Measurements from ENCODE around the gene TTLL11.

The TTLL11 gene

DNA sequence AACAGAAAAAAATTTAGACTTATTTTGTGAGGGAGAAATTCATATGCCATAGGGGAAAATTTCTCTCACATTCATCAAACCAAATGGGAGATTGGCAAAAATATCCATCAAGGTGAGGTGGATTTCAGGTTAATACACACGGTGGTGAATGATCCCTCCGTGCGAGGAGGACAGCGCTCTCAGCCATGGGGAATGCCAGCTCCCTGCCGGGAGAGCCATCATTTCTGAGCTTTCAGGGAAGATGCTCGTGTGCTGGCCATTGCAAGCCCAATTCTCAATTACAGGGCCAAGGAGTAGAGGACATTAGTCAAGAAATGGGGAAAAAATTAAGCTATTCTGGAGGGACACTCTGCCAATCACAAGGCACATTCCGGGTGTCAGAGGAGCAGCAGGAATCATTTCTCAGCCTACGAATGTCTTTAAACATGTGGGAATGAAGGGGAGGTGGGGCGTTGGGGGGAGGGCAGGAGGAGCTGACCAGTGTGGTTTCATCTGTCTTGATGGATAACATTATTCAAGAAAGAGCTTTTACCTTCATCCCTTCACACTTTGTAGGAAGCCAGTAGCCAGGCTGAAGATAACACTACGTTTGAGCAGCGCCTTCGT lies 276.2 kb downstream of the TTLL11 start:
- no peak for DNase-seq (ENCODE audit: low read depth, low spot score)
- H3K4me3 ChIP-seq (ENCODE audit: low read length), result no peak overlapping the region

DNA sequence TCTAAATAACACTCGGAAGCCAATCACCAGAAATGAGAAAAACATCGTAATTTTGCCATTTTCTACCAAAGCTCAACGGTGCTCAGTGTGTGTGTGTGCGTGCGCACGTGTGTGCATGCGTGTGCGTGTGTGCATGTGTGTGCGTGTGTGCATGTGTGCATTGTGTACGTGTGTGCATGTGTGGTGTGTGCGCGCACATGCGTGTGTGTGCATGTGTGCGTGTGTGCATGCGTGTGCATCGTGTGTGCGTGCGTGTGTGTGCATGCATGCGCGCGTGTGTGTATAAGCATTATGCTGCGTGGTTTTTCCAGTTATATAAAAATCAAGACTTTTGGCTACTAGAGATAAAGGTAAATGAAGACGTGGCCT lies 276.7 kb downstream of the TTLL11 start:
- H3K4me3 ChIP-seq (ENCODE audit: low read length), result no peak overlapping the region
- DNase-seq (ENCODE audit: low read depth, low spot score), result no peak

DNA sequence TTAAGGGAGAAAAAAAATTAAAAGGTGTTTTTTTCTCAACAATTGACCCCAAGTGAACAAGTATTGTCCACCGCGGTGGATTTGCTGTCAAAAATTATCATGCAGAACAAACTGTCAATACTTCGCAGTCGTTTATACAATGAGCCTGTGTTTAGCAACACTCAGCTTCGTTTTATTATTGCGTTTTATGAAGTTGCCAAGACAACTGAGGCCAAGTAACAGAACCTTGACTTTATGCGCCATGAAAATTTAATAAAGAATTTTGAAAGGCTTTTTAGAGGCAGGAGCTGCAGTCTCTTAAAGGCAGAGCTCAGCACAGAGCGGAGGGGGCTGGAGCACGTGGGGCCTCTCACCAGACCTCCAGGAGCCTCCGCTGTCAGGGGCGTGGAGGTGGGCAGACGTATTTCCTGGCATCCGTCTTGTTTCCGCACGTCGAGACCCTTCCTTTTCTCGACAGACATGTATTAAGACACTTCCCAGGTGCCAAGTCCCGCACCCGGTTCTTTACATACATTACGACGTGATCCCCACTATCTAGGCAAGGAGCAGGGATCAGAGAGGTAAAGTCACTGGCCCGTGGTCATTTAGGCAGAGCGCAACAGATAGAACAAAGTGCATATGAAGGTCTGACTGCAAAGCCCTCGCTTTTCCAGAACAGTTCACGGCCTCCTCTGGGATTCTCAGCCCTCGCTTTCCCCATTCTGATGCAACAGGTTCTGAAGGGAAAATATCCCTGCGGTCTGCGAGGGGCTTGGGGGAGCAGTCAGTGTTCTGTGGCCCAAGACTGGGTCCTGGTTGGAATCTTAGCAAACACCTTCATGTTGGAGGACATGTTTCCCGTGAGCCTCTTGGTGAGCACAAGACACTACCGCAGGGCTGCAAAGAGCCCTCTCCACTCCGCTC lies 277.3 kb downstream of the TTLL11 start:
- DNase-seq (ENCODE audit: low read depth, low spot score), result no peak
- H3K4me3 ChIP-seq (ENCODE audit: low read length), result no peak overlapping the region

DNA sequence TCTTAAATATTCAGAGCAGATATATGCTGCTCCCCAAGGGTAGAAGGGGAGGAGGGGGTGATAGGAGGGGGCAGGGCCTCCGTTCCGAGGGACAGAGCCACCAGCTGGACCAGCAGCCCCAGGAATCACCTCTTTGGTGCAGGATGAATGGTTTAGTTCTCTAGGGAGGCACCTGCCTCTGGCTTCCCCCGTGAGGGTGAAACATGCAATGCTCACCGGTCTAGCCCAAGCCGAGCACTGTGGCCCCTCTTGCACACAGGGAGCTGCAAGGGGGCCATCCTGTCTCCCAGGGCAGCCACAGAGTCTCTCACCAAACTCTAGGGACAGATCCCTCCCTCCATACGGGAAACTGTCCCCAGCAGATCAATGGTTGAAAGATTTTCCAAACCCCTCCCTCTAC lies 278.0 kb downstream of the TTLL11 start:
- no peak for DNase-seq (ENCODE audit: low read depth, low spot score)
- no peak overlapping the region for H3K4me3 ChIP-seq (ENCODE audit: low read length)

DNA sequence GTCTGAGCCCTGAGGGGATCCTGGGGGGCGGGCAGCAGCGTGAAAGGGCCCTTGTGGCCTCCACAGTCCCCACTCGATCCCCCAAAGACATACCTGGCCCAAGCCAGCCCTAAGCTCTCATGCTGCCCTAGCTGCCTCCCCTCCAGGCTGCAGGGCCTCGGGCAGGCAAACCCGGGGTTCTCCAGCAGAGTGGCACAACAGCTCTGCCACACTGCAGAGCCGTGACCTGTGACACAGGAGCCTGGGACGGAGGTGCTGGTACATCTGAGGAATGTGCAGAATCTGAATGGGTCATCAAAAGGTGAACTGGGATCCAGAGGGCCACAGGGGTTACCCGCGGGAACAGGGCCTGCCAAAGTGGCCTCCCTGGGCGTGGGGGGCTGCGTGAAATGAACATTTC lies 278.5 kb downstream of the TTLL11 start:
- DNase-seq (ENCODE audit: low read depth, low spot score), result no peak
- no peak overlapping the region for H3K4me3 ChIP-seq (ENCODE audit: low read length)

DNA sequence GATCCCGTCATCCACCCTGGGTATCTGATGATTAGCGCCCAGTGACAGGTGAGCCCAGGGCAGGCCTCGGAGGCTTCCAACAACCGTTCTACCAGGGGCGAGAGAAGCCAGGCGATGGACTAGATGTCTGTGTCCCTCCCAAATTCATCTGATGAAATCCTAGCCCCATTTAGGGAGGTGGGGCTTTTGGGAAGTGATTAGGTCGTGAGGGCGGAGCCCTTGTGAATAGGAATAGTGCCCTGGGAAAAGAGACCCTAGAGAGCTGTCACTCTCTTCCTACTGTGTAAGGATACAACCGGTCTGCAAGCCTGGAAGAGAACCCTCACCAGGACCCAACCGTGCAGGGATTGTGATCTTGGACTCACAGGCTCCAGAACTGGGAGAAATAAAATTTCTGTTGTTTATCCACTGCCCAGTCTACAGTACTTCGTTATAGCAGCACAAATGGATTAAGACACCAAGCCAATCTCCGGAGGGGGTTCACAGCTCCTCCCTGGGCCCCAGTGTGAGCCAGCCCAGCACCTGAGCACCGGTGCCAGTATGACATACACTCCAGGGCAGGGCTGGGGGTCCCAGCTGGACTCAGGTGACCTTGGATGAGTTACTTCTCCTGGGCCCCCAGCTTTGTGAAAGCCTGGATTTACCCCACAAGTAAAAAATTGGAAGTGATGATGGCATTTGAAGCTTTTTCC lies 279.4 kb downstream of the TTLL11 start:
- no peak for DNase-seq (ENCODE audit: low read depth, low spot score)
- H3K4me3 ChIP-seq (ENCODE audit: low read length), result no peak overlapping the region

DNA sequence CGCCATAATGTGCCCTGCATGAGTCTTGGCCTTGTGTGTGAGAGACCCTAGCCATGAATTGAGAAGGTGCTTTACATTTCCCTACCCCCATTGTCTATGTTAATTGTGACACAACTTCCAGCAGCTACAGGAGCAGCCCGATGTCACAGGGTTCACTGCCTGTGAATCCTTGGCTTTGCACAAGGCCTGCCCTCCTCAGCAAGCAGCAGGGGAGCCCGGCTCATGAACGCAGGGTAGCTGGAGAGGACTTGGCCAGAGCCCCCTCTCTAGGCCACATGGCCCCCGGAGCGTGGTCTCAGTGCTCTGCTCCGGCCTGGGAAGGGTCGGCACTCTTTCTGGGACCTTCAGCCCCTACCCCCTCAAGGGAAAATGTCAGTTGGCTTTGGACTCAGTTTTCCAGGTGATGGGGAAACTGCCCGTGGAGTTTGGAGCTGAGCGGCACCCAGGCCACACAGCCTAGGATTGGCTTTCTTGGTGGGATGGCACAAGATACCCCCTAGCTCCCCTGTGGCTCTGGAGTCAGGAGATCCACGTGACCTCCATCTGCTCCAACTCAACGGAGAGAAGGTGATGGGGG lies 280.9 kb downstream of the TTLL11 start:
- no peak for DNase-seq (ENCODE audit: low read depth, low spot score)
- H3K4me3 ChIP-seq (ENCODE audit: low read length), result no peak overlapping the region

DNA sequence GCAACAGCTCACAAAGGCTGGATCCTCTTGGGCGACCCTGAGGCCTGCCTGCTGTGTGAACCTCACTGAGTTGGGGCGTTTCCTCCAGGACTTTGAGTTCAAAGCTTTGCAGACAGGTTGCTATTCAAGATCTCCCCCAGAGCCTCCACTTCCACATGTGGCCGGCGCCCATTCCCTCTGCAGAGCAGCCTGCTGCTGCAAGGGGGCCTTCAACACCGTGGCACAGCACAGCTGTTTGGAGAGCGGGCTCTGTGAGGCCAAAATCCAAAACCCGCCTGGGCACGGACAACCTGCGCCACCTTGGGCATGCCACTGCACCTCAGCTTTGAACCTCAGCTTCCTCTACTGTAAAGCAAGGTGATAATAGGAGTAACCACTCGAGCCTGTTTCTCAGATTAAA lies 281.4 kb downstream of the TTLL11 start:
- DNase-seq (ENCODE audit: low read depth, low spot score), result no peak
- no peak overlapping the region for H3K4me3 ChIP-seq (ENCODE audit: low read length)

DNA sequence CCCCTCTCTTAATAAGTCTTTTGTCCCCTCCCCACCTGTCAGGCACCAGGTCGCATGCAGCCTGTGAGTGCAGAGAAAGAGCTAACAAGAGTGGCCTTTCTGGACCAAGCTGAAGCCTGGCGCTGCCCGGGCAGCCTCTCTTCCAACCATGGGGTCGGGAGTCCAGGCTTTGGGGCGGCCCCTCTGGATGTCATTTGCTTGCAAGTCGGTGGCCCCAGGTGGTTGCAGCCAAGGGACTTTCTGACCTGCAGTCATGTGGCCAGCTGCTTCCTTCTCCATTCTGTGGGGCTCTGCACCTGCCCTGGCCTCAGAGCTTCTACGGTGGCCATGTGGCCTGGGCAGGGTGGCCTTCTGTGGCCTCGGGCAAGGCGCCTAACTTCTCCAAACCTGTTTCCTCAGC lies 282.0 kb downstream of the TTLL11 start:
- DNase-seq (ENCODE audit: low read depth, low spot score), result no peak
- H3K4me3 ChIP-seq (ENCODE audit: low read length), result no peak overlapping the region

DNA sequence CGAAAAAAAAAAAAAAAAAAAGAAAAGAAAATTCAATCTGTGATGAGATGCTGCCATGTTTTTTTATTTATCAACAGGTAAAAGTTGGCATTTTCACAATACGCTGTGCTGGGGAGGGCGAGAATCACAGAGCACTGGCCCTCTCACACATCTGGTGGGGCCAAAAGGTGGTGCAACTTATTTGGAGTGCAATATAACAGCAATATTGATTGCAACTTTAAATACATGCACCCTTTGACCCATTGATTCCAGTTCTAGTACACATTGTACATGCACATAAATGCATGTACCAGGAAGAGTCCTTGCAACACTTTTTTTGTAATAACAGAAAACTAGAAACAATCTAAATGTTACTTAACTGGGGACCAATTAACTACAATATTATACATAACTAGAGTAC lies 282.6 kb downstream of the TTLL11 start:
- DNase-seq (ENCODE audit: low read depth, low spot score), result no peak
- no peak overlapping the region for H3K4me3 ChIP-seq (ENCODE audit: low read length)

DNA sequence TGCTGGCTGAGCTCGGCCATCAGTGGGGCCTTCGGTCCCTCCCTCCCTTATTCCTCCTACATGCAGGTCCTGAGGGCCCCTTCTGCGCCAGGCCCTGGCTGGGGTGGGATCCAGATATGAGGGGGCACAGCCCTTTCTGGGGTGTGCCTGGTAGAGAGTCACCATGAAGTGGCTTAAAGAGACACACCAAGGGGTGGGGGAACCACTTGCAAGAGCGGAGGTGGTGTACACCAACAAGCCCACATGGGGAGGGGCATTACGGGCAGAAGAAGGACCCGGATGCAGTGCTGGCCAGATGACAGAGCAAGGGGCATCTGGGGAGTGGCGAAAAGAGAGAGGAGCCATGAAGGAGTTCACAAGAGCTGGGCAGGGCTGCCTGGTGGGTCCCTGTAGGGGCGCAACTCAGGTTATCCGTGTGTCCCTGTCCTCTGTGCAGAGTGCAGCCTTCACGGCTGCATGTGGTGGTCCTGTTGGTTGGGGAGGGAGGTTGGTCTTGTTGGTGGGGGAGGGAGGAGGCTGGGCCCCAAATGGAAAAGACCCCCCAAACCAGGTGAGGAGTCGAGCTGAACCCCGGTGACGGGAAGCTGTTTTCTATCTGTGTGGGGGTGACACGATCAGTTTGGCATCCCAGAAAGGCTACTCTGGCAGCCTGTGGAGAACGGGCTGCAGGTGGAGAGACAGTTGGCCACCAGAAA lies 283.6 kb downstream of the TTLL11 start:
- no peak for DNase-seq (ENCODE audit: low read depth, low spot score)
- no peak overlapping the region for H3K4me3 ChIP-seq (ENCODE audit: low read length)

DNA sequence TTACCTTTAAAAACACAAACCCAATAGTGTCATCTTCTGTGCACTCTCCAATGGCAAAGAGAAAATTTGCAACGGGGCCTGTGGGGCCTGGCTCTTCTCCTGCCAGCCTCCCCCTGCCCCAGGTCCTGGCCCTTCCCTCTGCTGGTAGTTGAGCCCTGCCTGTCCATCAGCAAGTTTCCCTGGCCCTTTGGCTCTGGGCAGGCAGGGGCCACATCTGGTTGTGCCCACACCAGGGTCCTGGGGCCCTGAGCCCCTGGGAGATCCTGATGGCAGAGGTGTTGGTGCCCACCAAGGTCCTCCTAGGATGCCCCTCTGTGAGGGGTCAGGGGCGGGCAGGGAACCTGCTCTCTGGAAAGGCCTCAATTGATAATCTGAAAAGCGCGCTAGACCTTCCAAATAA lies 284.3 kb downstream of the TTLL11 start:
- H3K4me3 ChIP-seq (ENCODE audit: low read length), result no peak overlapping the region
- no peak for DNase-seq (ENCODE audit: low read depth, low spot score)

DNA sequence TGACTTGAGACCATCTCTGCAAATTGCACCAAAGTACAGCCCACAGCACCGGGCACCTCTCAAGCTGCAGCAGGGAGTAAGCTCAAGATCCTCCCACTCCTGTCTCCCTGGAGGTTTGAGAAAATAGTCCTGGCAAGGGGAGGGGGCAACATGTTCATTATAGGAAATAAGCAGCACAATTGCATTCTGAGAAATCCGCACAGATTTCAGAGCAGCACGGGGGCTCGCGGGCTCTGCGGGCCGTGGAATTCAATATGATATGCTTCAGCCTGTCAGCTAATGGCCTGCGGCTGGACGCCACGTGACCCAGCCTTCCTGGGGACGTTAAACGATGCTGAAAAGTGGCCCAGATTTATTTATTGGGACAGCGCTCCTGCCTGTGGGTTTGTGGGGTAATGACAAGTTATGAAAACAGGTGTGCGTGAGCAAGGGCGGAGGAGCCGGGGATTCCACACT lies 285.3 kb downstream of the TTLL11 start:
- H3K4me3 ChIP-seq (ENCODE audit: low read length), result no peak overlapping the region
- no peak for DNase-seq (ENCODE audit: low read depth, low spot score)

DNA sequence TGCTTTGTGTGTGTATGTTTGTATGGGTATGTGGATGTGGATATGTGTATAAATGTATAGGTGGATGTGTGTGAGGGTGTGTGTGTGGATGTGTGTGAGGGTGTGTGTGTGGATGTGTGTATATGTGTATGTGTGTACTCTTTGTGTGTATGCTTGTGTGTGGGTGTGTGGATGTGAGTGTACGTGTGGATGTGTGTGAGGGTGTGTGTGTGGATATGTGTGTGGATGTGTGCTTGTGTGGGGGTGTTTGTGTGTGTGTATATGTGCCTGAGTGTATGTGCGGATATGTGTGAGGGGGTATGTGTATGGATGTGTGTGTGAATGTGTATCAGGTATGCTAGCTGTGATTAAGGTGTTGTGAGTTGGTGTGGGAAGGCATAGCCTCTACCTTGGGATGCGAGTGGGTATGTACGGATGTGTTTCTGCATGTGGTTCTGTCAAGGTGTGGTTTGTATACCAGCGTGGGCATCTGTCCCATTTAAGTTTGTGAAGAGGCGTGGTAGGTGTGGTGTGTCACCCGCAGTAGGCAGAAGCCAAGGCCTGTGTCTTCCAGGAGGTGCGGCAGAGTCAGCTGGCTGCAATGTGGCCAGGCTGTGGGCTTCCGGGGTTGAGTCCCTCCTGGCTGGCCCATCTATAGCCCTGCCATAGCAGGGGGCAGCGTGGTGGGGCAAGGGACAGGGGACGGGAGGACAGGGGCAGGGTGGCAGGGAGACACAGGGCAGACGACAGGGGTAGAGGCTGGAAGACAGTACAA lies 285.9 kb downstream of the TTLL11 start:
- H3K4me3 ChIP-seq (ENCODE audit: low read length), result no peak overlapping the region
- DNase-seq (ENCODE audit: low read depth, low spot score), result no peak

DNA sequence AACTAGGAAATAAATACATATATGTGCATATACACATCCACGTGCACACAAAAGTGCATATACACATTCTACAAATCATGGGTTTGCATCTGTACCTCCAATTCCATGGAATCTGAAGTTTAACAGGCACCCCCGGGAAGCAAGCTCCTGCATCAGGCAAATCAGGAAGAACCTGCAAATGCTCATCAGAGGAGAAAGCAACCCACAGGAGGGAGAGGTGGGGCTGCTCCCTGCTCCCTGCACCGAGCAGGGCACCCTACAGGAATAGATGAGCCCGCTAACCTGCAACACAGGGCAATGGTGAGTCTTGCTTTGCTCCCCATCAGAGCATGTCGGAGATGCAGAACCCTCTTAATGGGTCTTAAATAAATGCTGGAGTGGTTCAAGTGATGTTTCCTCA lies 290.4 kb downstream of the TTLL11 start:
- no peak for DNase-seq (ENCODE audit: low read depth, low spot score)
- H3K4me3 ChIP-seq (ENCODE audit: low read length), result no peak overlapping the region

DNA sequence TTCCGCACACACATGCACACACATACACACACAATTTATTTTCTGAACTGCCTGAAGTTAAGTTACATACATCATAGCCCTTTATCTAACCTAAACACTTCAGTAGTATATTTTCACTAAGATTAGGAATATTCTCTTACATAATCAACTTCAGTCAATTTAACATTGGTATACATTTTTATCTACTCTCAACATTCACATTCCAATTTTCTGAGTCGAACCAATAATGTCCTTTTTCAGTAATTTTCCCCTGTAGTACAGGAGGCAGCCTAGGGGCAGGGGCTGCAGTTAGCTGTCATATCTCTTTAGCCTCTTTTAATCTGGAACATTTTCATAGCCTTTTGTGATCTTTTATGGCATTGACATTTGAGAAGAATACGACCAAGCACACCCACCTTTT lies 291.5 kb downstream of the TTLL11 start:
- H3K4me3 ChIP-seq (ENCODE audit: low read length), result no peak overlapping the region
- no peak for DNase-seq (ENCODE audit: low read depth, low spot score)

DNA sequence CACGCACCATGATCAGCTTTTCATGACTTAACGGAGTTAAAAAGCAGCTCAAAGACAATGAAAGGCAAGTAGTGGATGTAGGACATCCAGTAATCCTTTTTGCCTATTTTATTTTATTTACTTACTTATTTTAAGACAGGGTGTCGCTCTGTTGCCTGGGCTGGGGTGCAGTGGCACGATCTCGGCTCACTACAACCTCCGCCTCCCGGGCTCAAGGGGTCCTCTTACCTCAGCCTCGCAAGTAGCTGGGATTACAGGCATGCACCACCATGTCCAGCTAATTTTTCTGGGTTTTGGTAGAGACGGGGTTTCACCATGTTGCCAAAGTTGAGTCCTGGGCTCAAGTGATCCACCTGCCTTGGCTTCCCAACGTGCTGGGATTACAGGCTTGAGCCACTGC lies 292.7 kb downstream of the TTLL11 start:
- no peak for DNase-seq (ENCODE audit: low read depth, low spot score)
- no peak overlapping the region for H3K4me3 ChIP-seq (ENCODE audit: low read length)

DNA sequence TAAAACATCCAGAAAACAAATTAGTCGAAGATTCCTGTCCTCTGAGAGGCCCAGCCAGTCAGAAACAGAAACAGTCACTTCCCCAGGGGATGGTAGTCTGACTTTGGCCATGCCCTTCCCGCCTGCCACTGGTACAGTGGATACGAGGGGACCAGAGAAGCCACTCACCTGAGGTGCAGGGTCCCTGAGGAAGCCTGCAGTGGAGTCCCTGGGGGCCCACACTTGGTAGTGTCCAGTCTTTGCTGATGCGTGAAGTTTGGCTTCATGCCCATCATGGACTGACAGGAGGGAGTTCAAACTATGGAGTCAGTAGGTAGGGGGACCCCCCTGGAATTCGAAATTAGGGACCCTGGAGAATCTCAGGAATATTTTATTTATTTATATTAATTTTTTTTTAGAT lies 294.2 kb downstream of the TTLL11 start:
- no peak overlapping the region for H3K4me3 ChIP-seq (ENCODE audit: low read length)
- DNase-seq (ENCODE audit: low read depth, low spot score), result no peak

DNA sequence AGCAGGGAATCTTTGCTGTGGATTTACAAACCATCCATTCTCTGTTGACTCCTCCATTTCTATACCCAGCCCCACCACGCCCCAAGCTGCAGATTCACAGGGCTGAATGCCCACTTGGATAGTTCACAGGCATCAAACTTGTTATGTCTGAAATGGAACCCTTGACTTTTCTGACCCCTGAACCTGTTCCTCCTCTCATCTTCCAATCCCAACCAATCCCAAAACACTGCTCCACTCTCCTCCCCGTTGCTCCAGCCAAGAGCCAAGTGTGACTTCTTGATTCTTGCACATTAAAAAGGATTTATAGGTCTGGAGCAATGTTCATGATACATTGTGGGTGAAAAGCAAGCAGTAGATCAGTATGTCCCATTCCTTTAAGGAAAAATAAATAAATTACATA lies 296.0 kb downstream of the TTLL11 start:
- DNase-seq (ENCODE audit: low read depth, low spot score), result no peak
- H3K4me3 ChIP-seq (ENCODE audit: low read length), result no peak overlapping the region

Measured in Jurkat, Clone E6-1 (cell line).